DND-41 (cell line): Measurements from ENCODE around the gene PHLDB3.

Source experiments
- ATAC-seq: fragments of 200-7000 bp; cut with Tn5 transposase; 3 replicates; pipeline ENCODE4 v1.9.1; 2021; ENCODE audit warnings: low read depth; ENCODE audit not compliant: insufficient read depth
- DNase-seq: peaks from one replicate; pipeline ENCODE4 v3.0.0-alpha.2; 2020
- H2AFZ ChIP-seq: 2 replicates; pipeline ENCODE4 v1.6.0; 2012; ENCODE audit warnings: low read depth, low read length
- H3K27ac ChIP-seq: 2 replicates; pipeline ENCODE4 v1.5.1; 2012; ENCODE audit warnings: low read length, inconsistent platforms
- H3K27me3 ChIP-seq: fragments of 200-600 bp; sonication (generic); 2 replicates; pipeline ENCODE4 v1.6.0; 2012; ENCODE audit warnings: low read length, mild to moderate bottlenecking, inconsistent platforms; ENCODE audit not compliant: insufficient read depth, poor library complexity
- H3K36me3 ChIP-seq: 2 replicates; pipeline ENCODE4 v1.5.1; 2012; ENCODE audit warnings: low read length, inconsistent platforms; ENCODE audit not compliant: insufficient read depth
- H3K4me1 ChIP-seq: 2 replicates; pipeline ENCODE4 v1.5.1; 2012; ENCODE audit warnings: mild to moderate bottlenecking, low read length; ENCODE audit not compliant: insufficient read depth
- H3K4me2 ChIP-seq: 2 replicates; pipeline ENCODE4 v1.6.0; 2012; ENCODE audit warnings: mild to moderate bottlenecking, moderate library complexity, low read length, inconsistent platforms; ENCODE audit not compliant: insufficient read depth
- H3K4me3 ChIP-seq, 2 experiments: fragments of 200-600 bp in 1 of 2; shearing (Covaris generic) in 1 of 2; 2 replicates each; pipeline ENCODE4 v1.5.1; 2012 to 2016; ENCODE audit warnings: inconsistent platforms in 2 of 2, low read length in 2 of 2, mild to moderate bottlenecking in 2 of 2, low read depth in 1 of 2, moderate library complexity in 1 of 2
- H3K79me2 ChIP-seq: 2 replicates; pipeline ENCODE4 v1.6.0; 2012; ENCODE audit warnings: low read length, inconsistent platforms; ENCODE audit not compliant: insufficient read depth
- H3K9ac ChIP-seq: 2 replicates; pipeline ENCODE4 v1.6.0; 2012; ENCODE audit warnings: low read depth, mild to moderate bottlenecking, inconsistent platforms, low read length, moderate library complexity
- H3K9me3 ChIP-seq: 2 replicates; pipeline ENCODE4 v1.5.1; 2012; ENCODE audit warnings: low read length, moderate library complexity, mild to moderate bottlenecking, inconsistent platforms; ENCODE audit not compliant: insufficient read depth, severe bottlenecking
- H4K20me1 ChIP-seq: 2 replicates; pipeline ENCODE4 v1.6.0; 2012; ENCODE audit warnings: low read length; ENCODE audit not compliant: insufficient read depth
- EZH2 ChIP-seq: IDR thresholded peaks from 3 replicates; pipeline ENCODE4 v1.6.1; 2012; ENCODE audit warnings: borderline replicate concordance, low read depth, mild to moderate bottlenecking, moderate library complexity, low read length, inconsistent platforms; ENCODE audit not compliant: severe bottlenecking
- TF ChIP-seq, protein P1 (sequence below): IDR thresholded peaks from 2 replicates; pipeline ENCODE4 v1.5.1; 2012; ENCODE audit warnings: borderline replicate concordance, low read length, moderate library complexity, mild to moderate bottlenecking; ENCODE audit not compliant: poor library complexity, severe bottlenecking; ENCODE audit errors: extremely low read depth

Gene PHLDB3

DNA sequence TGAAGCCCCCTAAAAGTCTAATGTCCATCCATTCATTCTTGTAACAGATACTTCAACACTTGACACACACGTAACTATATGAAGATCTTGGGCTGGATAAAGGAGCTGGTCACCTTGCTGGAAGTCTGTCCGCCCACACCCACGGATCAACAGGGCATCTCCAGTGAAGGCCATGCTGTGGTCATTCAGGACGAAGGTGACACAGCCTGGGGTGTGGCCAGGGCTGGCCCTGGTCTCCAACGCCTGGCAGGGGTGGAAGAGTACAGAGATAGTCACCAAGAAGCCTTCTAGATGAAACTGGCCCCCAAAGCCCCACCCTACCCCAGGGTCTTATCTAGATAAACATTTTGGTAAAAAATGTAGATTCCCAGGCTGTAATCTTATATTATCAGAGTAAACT lies 6.8 kb upstream of the PHLDB3 start:
- no peaks in the 10 kb centered on the region for H3K9me3 ChIP-seq
- H3K27me3 ChIP-seq: no peaks in the 10 kb centered on the region
- DNase-seq (no peak), ATAC-seq (no peak)
- no peaks in the 10 kb centered on the region for H3K79me2 ChIP-seq
- no peak overlapping the region for H2AFZ ChIP-seq
- no peak overlapping the region for H3K4me2 ChIP-seq
- H3K4me3 ChIP-seq: no peak overlapping the region
- TF ChIP-seq, protein P1, sequence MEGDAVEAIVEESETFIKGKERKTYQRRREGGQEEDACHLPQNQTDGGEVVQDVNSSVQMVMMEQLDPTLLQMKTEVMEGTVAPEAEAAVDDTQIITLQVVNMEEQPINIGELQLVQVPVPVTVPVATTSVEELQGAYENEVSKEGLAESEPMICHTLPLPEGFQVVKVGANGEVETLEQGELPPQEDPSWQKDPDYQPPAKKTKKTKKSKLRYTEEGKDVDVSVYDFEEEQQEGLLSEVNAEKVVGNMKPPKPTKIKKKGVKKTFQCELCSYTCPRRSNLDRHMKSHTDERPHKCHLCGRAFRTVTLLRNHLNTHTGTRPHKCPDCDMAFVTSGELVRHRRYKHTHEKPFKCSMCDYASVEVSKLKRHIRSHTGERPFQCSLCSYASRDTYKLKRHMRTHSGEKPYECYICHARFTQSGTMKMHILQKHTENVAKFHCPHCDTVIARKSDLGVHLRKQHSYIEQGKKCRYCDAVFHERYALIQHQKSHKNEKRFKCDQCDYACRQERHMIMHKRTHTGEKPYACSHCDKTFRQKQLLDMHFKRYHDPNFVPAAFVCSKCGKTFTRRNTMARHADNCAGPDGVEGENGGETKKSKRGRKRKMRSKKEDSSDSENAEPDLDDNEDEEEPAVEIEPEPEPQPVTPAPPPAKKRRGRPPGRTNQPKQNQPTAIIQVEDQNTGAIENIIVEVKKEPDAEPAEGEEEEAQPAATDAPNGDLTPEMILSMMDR: no peak
- no peak for TF ChIP-seq EZH2
- H3K4me1 ChIP-seq: no peaks in the 10 kb centered on the region
- H4K20me1 ChIP-seq: no peaks in the 10 kb centered on the region
- H3K36me3 ChIP-seq: peaks cover 15% of the 10 kb centered on the region; the same call in 1 of the 2 replicates
- no peak overlapping the region for H3K9ac ChIP-seq
- H3K27ac ChIP-seq: no peak overlapping the region

DNA sequence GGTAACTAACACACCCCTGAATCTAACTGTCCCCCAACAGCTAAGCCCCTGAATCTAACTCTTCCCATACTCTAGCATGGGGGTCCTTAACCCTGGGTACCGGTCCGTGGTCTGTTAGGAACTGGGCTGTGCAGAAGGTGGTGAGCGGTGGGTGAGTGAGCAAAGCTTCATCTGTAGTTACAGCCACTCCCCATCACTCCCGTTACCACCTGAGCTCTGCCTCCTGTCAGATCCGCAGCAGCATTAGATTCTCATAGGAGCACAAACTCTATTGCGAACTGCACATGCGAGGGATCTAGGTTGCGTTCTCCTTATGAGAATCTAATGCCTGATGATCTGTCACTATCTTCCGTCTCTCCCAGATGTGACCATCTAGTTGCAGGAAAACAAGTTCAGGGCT lies 6.2 kb upstream of the PHLDB3 start:
- H3K9ac ChIP-seq: no peak overlapping the region
- H3K9me3 ChIP-seq: no peaks in the 10 kb centered on the region
- no peak overlapping the region for H3K4me2 ChIP-seq
- H3K79me2 ChIP-seq: no peaks in the 10 kb centered on the region
- DNase-seq (no peak), ATAC-seq (no peak)
- no peaks in the 10 kb centered on the region for H3K27me3 ChIP-seq
- peaks cover 15% of the 10 kb centered on the region; the same call in 1 of the 2 replicates for H3K36me3 ChIP-seq
- no peak overlapping the region for H3K4me3 ChIP-seq
- no peak overlapping the region for H2AFZ ChIP-seq
- H3K4me1 ChIP-seq: no peaks in the 10 kb centered on the region
- TF ChIP-seq EZH2: no peak
- TF ChIP-seq, protein P1: no peak
- no peak overlapping the region for H3K27ac ChIP-seq
- H4K20me1 ChIP-seq: no peaks in the 10 kb centered on the region

- Histone ChIP-seq H3K79me2 (no peaks in the 10 kb centered on the region), H3K4me2 (no peak overlapping the region), H3K27me3 (no peaks in the 10 kb centered on the region), H3K4me1 (peaks cover 20% of the 10 kb centered on the region), H4K20me1 (no peaks in the 10 kb centered on the region), H3K27ac (no peak overlapping the region), H3K9me3 (no peaks in the 10 kb centered on the region), H3K4me3 (no peak overlapping the region), H3K9ac (no peak overlapping the region), H2AFZ (no peak overlapping the region), H3K36me3 (peaks cover 15% of the 10 kb centered on the region; the same call in 1 of the 2 replicates)
- ATAC-seq: no peak
- TF ChIP-seq EZH2: no peak
- TF ChIP-seq, protein P1: no peak
- no peak for DNase-seq
Measured at GRCh38 chr19:43507880-43508279, 3.3 kb upstream of the PHLDB3 start.

DNA sequence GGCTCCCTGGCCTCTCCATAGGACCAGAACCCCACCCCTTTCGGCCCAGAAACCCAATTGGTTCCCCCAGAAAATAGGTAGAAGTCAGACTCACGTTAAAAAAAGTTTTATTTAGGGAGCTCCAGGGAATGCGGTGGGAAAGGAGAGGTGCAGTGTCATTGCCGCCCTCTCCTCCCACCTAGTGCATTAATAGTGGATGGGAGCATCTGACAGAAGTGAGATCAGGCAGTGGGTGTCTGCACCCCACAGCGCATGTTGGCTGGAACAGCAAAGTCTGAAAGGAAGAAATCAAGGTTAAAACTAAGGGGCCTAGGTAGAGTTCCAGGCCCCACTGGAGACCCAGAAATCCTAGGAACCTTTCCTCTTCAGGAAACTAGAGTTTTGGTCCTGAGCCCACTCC lies 2.1 kb upstream of the PHLDB3 start:
- Histone ChIP-seq H3K4me1 (peaks cover 24% of the 10 kb centered on the region), H3K4me2 (no peak overlapping the region), H3K9ac (no peak overlapping the region), H3K9me3 (no peaks in the 10 kb centered on the region), H3K4me3 (no peak overlapping the region), H3K79me2 (no peaks in the 10 kb centered on the region), H3K36me3 (peaks cover 15% of the 10 kb centered on the region; the same call in 1 of the 2 replicates), H4K20me1 (no peaks in the 10 kb centered on the region), H2AFZ (no peak overlapping the region), H3K27ac (no peak overlapping the region), H3K27me3 (no peaks in the 10 kb centered on the region)
- DNase-seq: no peak
- TF ChIP-seq, protein P1: no peak
- no peak for TF ChIP-seq EZH2
- no peak for ATAC-seq
